HUES64 (cell line): ENCODE results near the gene MYO5C.

Source experiments
- H3K27ac ChIP-seq: 2 replicates; pipeline ENCODE4 v1.7.0; 2013; ENCODE audit warnings: low read depth, low read length, inconsistent platforms
- H3K27me3 ChIP-seq: 2 replicates; pipeline ENCODE4 v1.6.1; 2013; ENCODE audit warnings: mild to moderate bottlenecking, low read length; ENCODE audit not compliant: insufficient read depth
- H3K36me3 ChIP-seq: 2 replicates; pipeline ENCODE4 v1.6.1; 2013; ENCODE audit warnings: mild to moderate bottlenecking, low read length; ENCODE audit not compliant: insufficient read depth
- H3K4me1 ChIP-seq: 2 replicates; pipeline ENCODE4 v1.6.1; 2013; ENCODE audit warnings: mild to moderate bottlenecking, low read length, moderate library complexity; ENCODE audit not compliant: insufficient read depth
- H3K4me3 ChIP-seq: 2 replicates; pipeline ENCODE4 v1.5.1; 2013; ENCODE audit warnings: mild to moderate bottlenecking, low read length, moderate library complexity
- H3K9ac ChIP-seq: 2 replicates; pipeline ENCODE4 v1.6.1; 2013; ENCODE audit warnings: mild to moderate bottlenecking, low read depth, low read length
- H3K9me3 ChIP-seq: 2 replicates; pipeline ENCODE4 v1.6.1; 2013; ENCODE audit warnings: low read depth, low read length; ENCODE audit not compliant: insufficient read depth
- WGBS: fragments of 150-250, 120-280 bp; methylation state at CpG from one replicate; pipeline ENCODE4 v1.1.7; 2013; ENCODE audit warnings: missing lambda C conversion rate; 5-methylcytosine and 5-hydroxymethylcytosine counted together

Gene MYO5C

DNA sequence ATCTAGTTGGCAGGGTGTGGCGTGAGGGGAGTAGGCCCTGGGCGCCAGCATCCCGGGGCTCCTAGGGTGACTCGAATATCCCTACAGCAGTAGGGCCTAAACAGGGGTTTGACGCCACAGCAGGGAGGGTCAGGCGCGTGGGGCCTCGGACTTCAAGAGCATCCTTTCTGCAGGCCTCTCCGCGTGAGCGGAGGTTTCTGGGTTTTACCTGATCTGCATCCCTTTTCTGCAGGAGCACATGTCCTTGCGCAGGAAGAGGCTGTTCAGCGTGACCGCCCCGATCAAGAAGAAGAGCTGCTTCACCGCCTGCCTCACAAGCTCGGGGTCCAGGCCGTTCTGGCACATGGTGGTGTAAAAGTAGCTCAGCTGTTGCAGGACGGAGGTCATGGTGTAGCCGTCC is 90.9 kb downstream of the MYO5C start:
- Histone ChIP-seq H3K27me3 (no peaks in the 10 kb centered on the region), H3K4me3 (no peak overlapping the region), H3K9me3 (no peaks in the 10 kb centered on the region), H3K36me3 (peaks cover 48% of the 10 kb centered on the region), H3K9ac (no peak overlapping the region), H3K4me1 (no peaks in the 10 kb centered on the region), H3K27ac (no peak overlapping the region)
- 95% methylated on average over 20 of the region's 20 CpGs for WGBS

DNA sequence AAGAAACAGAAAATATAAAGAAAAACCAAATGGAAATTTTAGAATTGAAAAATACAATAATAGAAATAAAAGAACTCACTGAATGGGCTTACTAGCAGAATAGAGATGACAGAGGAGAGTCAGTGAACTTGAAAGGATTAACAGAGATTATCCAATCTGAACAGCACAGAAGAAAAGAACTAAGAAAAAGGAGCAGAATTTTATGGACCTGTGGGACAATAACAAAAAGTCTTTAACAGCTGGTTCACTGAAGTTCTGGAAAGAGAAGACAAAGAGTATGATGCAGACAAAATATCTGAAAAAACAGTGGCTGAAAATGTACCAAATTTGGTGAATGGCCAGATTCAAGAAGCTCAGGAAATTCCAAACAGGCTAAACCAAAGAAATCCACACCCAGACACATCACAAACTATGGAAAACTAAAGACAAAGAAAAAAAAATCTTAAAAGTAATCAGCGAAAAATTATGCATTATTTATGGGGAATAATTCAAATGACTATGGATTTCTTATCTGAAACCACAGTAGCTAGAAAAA is 94.7 kb downstream of the MYO5C start:
- no CpG with 5 or more reads among the region's 1 CpG for WGBS
- Histone ChIP-seq H3K36me3 (peaks cover 34% of the 10 kb centered on the region), H3K4me3 (no peak overlapping the region), H3K27me3 (no peaks in the 10 kb centered on the region), H3K9ac (no peak overlapping the region), H3K27ac (no peak overlapping the region), H3K9me3 (no peaks in the 10 kb centered on the region), H3K4me1 (no peaks in the 10 kb centered on the region)

DNA sequence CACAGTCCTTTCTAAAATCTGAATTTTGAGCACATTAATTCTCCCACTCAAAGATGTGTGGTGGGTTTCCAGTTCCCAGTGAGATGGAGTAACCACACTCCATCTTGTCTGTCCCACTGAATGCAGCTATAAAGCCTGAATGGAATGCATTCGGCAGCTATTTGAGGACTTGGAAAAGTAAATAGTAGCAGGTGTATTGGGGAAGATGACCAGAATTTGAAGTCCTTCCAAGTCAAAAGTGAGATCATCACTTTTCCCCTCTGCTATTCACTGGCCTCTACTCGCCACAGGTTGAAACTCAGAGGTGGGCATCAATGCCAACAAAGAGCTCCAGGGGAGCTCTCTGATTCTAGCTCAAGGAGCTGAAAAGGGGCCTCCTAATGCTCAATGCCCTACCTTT is 96.3 kb downstream of the MYO5C start:
- WGBS = 96% methylated on average over 2 of the region's 2 CpGs
- peaks cover 29% of the 10 kb centered on the region for H3K36me3 ChIP-seq

DNA sequence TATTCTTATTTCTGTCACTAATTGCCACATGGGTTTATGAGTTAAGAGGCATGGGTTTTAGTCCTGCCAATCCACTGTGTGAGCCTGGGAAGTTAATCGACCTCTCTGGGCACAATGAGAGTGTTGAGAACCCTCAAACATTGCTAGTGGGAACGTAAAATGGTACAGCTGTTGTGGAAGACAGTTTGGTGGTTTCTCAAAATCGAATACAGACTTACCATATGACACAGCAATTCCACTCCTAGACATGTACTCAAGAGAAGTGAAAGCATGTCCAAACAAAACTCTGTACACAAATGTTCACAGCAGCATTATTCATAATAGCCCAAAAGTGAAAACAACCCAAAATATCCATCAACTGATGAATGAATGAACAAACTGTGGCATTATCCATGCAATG is 98.7 kb downstream of the MYO5C start:
- WGBS = 96% methylated on average over 3 of the region's 3 CpGs
- Histone ChIP-seq H3K9ac (no peak overlapping the region), H3K4me1 (no peaks in the 10 kb centered on the region), H3K27me3 (no peaks in the 10 kb centered on the region), H3K36me3 (peaks cover 31% of the 10 kb centered on the region), H3K27ac (no peak overlapping the region), H3K4me3 (no peak overlapping the region), H3K9me3 (no peaks in the 10 kb centered on the region)

More for the DNA sequence above, 96.3 kb downstream of the MYO5C start:
- Histone ChIP-seq H3K9me3 (no peaks in the 10 kb centered on the region), H3K27ac (no peak overlapping the region), H3K4me1 (no peaks in the 10 kb centered on the region), H3K27me3 (no peaks in the 10 kb centered on the region), H3K9ac (no peak overlapping the region), H3K4me3 (no peak overlapping the region)

DNA sequence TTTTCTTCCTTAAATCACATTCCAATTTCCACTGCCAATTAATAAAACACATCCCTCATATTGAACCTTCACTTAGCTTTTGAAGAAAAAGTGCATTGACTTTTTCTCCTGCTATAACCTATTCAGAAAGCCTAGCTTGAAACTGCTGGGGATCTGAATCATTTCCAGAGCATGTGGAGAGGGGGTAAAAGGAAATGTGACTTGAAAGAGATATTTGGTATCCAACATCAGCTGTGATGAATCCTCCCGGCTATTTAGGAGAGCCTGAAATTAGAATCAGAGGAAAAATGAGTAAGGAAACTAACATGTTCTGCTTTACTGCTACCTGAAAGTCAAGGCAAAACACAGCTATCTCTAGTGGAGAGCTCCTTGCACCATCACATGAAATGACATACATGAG is 101.8 kb downstream of the MYO5C start:
- no peaks in the 10 kb centered on the region for H3K4me1 ChIP-seq
- H3K9ac ChIP-seq = no peak overlapping the region
- no peaks in the 10 kb centered on the region for H3K27me3 ChIP-seq
- H3K4me3 ChIP-seq = no peak overlapping the region
- H3K27ac ChIP-seq = no peak overlapping the region
- H3K9me3 ChIP-seq = no peaks in the 10 kb centered on the region
- H3K36me3 ChIP-seq = peaks cover 31% of the 10 kb centered on the region
- 95% methylated on average over 1 of the region's 1 CpG for WGBS

DNA sequence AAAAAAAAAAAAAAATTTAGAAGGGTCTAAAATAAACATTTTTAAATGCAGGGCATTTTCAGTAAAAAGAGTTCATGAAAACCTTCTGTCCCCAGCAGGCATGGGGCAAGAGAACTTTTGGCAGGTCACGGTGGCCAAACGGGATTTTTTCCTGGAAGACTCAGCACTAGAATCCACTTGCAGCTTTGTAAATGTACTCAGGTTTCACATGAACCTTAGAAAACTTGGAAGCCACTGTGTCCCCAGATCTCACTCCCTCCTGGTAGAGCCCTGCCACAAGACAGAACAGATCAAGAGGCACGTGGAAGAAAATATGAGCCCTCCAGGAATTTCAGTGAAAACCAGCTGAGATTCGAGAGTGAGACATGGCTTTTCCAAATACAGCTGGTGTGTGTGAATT is 102.3 kb downstream of the MYO5C start:
- Histone ChIP-seq H3K4me1 (no peaks in the 10 kb centered on the region), H3K36me3 (peaks cover 31% of the 10 kb centered on the region), H3K4me3 (no peak overlapping the region), H3K27me3 (no peaks in the 10 kb centered on the region), H3K9ac (no peak overlapping the region), H3K9me3 (no peaks in the 10 kb centered on the region), H3K27ac (no peak overlapping the region)
- 90% methylated on average over 4 of the region's 4 CpGs for WGBS

DNA sequence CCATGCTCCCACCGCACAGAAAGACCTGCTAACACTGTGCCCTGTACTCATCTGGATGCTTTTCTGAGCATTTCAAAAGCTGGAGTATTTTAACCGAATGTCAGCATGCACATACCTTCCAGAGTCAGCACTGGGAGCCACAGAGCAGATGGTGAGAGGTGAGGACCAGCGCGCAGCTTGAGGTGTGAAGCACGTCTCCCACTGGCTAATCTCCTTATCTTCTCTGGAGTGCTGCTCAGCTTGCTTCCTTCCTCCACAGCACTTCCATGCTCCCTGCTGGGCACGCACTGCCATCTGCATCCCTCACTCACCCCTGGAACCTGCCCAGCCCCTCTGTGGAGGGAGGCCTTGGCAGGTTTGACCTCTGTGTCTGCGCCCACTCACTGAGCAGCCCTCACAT is 104.4 kb downstream of the MYO5C start, which contains the start of gene GNB5:
Gene GNB5, minus strand, starts transcription at position 186 of the 400 bp plus-strand sequence. CDS start 6,716 bp downstream, outside the sequence.
- no peak within 1 kb of the TSS for H3K4me3 ChIP-seq
- H3K27ac ChIP-seq = no peak within 1 kb of the TSS
- H3K9ac ChIP-seq = no peak within 1 kb of the TSS
- H3K9me3 ChIP-seq = no peaks in the 10 kb centered on the region
- no peaks in the 10 kb centered on the region for H3K27me3 ChIP-seq
- no peaks in the 10 kb centered on the region for H3K4me1 ChIP-seq
- WGBS = 77% methylated on average over 7 of the region's 7 CpGs
- peaks cover 23% of the 10 kb centered on the region for H3K36me3 ChIP-seq

DNA sequence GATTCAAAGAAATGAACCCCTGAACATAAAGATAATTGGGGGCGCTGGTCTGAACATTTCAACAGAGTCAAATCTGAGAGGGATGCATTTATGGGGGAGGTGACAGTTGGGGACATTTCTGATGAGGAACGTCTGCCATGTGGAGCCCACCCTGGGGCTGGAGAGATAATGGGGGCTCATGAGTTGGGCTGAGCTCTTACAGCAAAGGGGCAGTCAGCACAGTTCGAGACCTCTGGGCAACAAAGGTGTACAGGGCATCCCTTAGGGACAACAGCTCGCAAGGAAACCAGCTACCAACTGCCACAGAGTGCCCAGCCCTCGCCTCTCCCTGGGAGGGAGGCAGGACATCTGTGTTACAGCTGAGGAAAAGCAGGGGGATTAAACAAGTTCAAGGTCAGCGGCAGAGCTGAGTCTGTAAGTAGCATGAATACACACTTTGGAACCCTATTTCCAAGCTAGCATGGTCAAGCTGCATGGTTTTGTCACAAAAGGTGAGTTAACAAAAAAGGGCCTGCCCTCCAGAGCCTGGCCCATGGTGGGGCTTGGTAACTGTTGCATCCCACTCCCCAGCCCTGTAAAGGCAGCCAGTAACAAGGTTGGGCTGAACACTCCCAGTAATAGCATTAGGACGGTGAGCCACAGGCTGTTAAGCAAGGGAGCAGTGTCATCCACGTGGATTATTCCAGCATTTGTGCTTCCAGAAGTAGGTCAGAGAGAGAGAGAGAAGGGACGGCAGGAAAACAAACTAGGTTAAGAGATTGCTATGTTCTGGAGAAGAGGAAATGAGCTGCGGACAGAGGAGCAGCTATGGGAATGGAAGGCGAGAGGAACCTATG is 108.7 kb downstream of the MYO5C start:
- 0 out of 2 replicates have a peak, but pooled peaks cover 4% of the 10 kb centered on the region for H3K27me3 ChIP-seq
- no peak overlapping the region for H3K4me3 ChIP-seq
- 87% methylated on average over 11 of the region's 11 CpGs for WGBS
- H3K9me3 ChIP-seq = no peaks in the 10 kb centered on the region
- no peaks in the 10 kb centered on the region for H3K4me1 ChIP-seq
- H3K9ac ChIP-seq = no peak overlapping the region
- H3K36me3 ChIP-seq = no peaks in the 10 kb centered on the region
- H3K27ac ChIP-seq = no peak overlapping the region

DNA sequence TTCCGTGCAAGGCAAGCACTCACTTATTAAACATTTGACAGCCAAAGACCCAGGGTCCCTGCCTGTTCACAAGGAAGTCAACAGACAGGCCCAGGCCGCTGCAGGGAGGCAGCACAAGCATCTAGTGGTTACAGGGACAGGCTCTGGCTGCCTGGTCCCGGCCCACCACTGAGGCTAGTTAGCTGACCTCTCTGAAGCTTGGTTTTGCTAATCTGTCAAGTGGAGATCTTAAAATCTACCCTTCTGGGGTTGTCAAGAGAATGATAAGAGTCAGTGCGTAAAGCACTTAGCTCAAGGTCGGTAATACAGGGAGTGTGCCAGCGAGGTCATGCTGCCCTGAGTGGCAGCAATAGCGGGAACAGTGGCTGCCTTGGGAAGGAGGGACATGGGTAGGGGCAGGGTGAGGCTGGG is 110.4 kb downstream of the MYO5C start:
- WGBS = 90% methylated on average over 7 of the region's 7 CpGs
- Histone ChIP-seq H3K9ac (no peak overlapping the region), H3K27me3 (peaks cover 19% of the 10 kb centered on the region), H3K27ac (no peak overlapping the region), H3K36me3 (no peaks in the 10 kb centered on the region), H3K4me1 (no peaks in the 10 kb centered on the region), H3K4me3 (no peak overlapping the region), H3K9me3 (no peaks in the 10 kb centered on the region)

DNA sequence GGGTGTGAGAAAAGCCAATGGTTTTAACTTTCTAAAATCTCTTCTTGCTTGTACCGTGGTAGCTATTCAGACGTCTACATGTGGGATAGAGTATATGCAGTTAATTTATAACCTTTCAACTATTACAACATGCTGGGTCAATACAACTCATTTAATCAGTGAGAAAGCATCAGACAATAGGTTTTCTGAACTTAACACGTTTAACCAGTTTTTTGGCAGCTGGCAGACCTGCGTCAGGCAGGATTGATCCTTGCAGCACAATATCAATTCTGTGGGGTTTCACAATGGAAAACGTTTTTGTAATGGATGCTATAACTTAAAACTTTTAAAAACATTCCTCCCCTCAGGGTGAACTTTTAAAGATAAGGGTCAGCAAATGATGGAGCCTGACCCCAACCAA is 110.9 kb downstream of the MYO5C start:
- Histone ChIP-seq H3K4me1 (no peaks in the 10 kb centered on the region), H3K36me3 (no peaks in the 10 kb centered on the region), H3K9me3 (no peaks in the 10 kb centered on the region), H3K27ac (no peak overlapping the region), H3K27me3 (peaks cover 22% of the 10 kb centered on the region), H3K4me3 (no peak overlapping the region), H3K9ac (no peak overlapping the region)
- 93% methylated on average over 3 of the region's 5 CpGs for WGBS

DNA sequence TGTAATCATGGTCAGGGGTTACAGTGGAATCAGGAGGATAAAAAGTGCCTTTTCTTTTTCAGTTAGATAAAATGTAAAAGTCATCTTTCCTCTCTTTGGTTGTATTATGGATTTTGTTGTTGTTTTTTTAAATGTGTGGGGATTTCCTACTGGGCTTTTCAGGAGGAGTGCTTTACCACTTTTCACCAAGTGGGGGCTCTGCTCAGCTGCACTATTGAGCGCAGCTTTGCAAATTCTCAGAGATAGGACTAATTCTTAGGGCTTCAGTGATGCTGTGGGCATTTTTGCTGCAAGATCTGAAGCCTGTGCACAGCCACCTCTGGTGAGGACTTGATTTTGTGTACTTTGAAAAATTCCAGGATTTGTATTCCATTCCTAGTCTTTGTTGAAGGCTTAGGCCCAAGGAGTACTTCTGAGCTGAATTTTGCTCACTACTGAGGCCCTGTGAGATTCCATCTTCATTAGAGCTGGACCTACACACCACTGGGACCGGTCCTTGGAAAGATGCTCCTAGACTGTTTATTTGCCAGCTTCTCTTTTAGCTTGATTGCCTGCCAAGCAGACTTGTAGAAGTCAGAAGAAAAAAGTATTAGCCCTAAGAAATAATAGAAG is 111.9 kb downstream of the MYO5C start:
- no peak overlapping the region for H3K4me3 ChIP-seq
- H3K9me3 ChIP-seq = no peaks in the 10 kb centered on the region
- H3K4me1 ChIP-seq = peaks cover 2% of the 10 kb centered on the region; the same call in 1 of the 2 replicates
- no peak overlapping the region for H3K27ac ChIP-seq
- peaks cover 24% of the 10 kb centered on the region for H3K27me3 ChIP-seq
- WGBS = 62% methylated on average over 2 of the region's 2 CpGs
- H3K36me3 ChIP-seq = no peaks in the 10 kb centered on the region
- H3K9ac ChIP-seq = no peak overlapping the region
